HG03045 (cell line): Measurements from ENCODE around the gene NDEL1.
"Not testable (repeated sequence)": the region's sequence is repeated elsewhere in the genome, so short reads cannot be mapped to it uniquely, and the experiment has no call there.

Source experiments
- ATAC-seq: cut with Tn5 transposase; IDR thresholded peaks from one replicate; pipeline ENCODE4 v1.9.1; 2021; ENCODE audit warnings: mild to moderate bottlenecking, moderate library complexity; ENCODE audit not compliant: unreplicated experiment

Gene NDEL1

GRCh38 chr17:8435245-8436168, at the start of gene NDEL1:
TSS of gene NDEL1 (plus strand) at chr17:8435884. CDS start at chr17:8444272, 8,388 bp downstream.
- peak; percentile 94 for ATAC-seq

- ATAC-seq = no peak
Measured at GRCh38 chr17:8386841-8387240, 48.8 kb upstream of the NDEL1 start.

GRCh38 chr17:8387914-8388651, 47.6 kb upstream of the NDEL1 start:
- ATAC-seq = no peak

- no peak for ATAC-seq
Measured at GRCh38 chr17:8391711-8392110, 44.0 kb upstream of the NDEL1 start.

GRCh38 chr17:8392274-8392673, 43.4 kb upstream of the NDEL1 start:
- ATAC-seq = no peak

GRCh38 chr17:8392674-8393469, 42.8 kb upstream of the NDEL1 start:
- no peak for ATAC-seq

GRCh38 chr17:8393470-8394231, 42.0 kb upstream of the NDEL1 start:
- ATAC-seq = no peak

GRCh38 chr17:8394497-8394896, 41.2 kb upstream of the NDEL1 start:
- ATAC-seq = not testable (repeated sequence)

GRCh38 chr17:8397636-8398035, 38.0 kb upstream of the NDEL1 start, which contains the start of gene RNF222:
TSS of gene RNF222 (minus strand) at chr17:8397827. CDS start at chr17:8393461, 4,366 bp downstream.
- ATAC-seq = no peak

- ATAC-seq = no peak
Measured at GRCh38 chr17:8398980-8399379, 36.7 kb upstream of the NDEL1 start.

GRCh38 chr17:8401107-8401506, 34.6 kb upstream of the NDEL1 start:
- ATAC-seq = no peak

- ATAC-seq = no peak
Measured at GRCh38 chr17:8402921-8403536, 32.7 kb upstream of the NDEL1 start.

- ATAC-seq = no peak
Measured at GRCh38 chr17:8405499-8406016, 30.1 kb upstream of the NDEL1 start.

GRCh38 chr17:8406174-8406573, 29.5 kb upstream of the NDEL1 start:
- no peak for ATAC-seq

- no peak for ATAC-seq
Measured at GRCh38 chr17:8408371-8408770, 27.3 kb upstream of the NDEL1 start.

GRCh38 chr17:8409966-8410882, 25.5 kb upstream of the NDEL1 start:
- no peak for ATAC-seq

GRCh38 chr17:8410883-8411238, 24.8 kb upstream of the NDEL1 start:
- no peak for ATAC-seq

- ATAC-seq = no peak
Measured at GRCh38 chr17:8412089-8412488, 23.6 kb upstream of the NDEL1 start.

GRCh38 chr17:8413328-8413727, 22.4 kb upstream of the NDEL1 start:
- ATAC-seq = no peak
